DOHH2 (cell line): ENCODE results near the gene PKD1L1.

ENCODE experiments used
- EZH2phosphoT487 ChIP-seq: fragments of 200-600 bp; sonication (generic); IDR thresholded peaks from 2 replicates; pipeline ENCODE4 v1.6.1; 2017; ENCODE audit warnings: borderline replicate concordance, mild to moderate bottlenecking, antibody characterized with exemption, low read length, moderate library complexity, mixed read lengths
- TF ChIP-seq, protein P1 (sequence below): fragments of 200-600 bp; sonication (generic); IDR thresholded peaks from one replicate; pipeline ENCODE4 v1.5.1; 2014; ENCODE audit warnings: antibody characterized with exemption, mild to moderate bottlenecking, low read depth, low read length; ENCODE audit not compliant: poor library complexity, severe bottlenecking

- TF ChIP-seq, protein P1, sequence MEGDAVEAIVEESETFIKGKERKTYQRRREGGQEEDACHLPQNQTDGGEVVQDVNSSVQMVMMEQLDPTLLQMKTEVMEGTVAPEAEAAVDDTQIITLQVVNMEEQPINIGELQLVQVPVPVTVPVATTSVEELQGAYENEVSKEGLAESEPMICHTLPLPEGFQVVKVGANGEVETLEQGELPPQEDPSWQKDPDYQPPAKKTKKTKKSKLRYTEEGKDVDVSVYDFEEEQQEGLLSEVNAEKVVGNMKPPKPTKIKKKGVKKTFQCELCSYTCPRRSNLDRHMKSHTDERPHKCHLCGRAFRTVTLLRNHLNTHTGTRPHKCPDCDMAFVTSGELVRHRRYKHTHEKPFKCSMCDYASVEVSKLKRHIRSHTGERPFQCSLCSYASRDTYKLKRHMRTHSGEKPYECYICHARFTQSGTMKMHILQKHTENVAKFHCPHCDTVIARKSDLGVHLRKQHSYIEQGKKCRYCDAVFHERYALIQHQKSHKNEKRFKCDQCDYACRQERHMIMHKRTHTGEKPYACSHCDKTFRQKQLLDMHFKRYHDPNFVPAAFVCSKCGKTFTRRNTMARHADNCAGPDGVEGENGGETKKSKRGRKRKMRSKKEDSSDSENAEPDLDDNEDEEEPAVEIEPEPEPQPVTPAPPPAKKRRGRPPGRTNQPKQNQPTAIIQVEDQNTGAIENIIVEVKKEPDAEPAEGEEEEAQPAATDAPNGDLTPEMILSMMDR: no peak
- TF ChIP-seq EZH2phosphoT487: no peak
Measured at GRCh38 chr7:47924266-47924665, 24.0 kb downstream of the PKD1L1 start.
